H9 (cell line): ENCODE results near the gene TSSK6. TPM values are rescaled to one million over a fixed set of nuclear protein-coding genes. Genes with fewer than 3 reads are reported as not detected.

Source experiments
- DNase-seq: peaks from one replicate; pipeline ENCODE4 v3.0.0-alpha.2; 2017
- H2AFZ ChIP-seq: one replicate; pipeline ENCODE4 v1.6.1; 2013; ENCODE audit warnings: mild to moderate bottlenecking, low read length, control low read depth, moderate library complexity
- H2AK5ac ChIP-seq: 2 replicates; pipeline ENCODE4 v1.6.1; 2013; ENCODE audit warnings: low read length, control low read depth, mixed read lengths; ENCODE audit not compliant: insufficient read length
- H2BK120ac ChIP-seq: one replicate; pipeline ENCODE4 v1.6.1; 2013; ENCODE audit warnings: low read depth, mild to moderate bottlenecking, low read length, control low read depth, inconsistent platforms; ENCODE audit not compliant: poor library complexity, severe bottlenecking
- H2BK12ac ChIP-seq: 2 replicates; pipeline ENCODE4 v1.6.1; 2013; ENCODE audit warnings: low read length, control low read depth, mixed read lengths, low read depth; ENCODE audit not compliant: insufficient read length
- H2BK15ac ChIP-seq: 2 replicates; pipeline ENCODE4 v1.6.1; 2013; ENCODE audit warnings: low read depth, low read length, control low read depth
- H2BK20ac ChIP-seq: one replicate; pipeline ENCODE4 v1.6.1; 2013; ENCODE audit warnings: low read depth, mild to moderate bottlenecking, low read length, control low read depth, inconsistent platforms; ENCODE audit not compliant: poor library complexity, severe bottlenecking
- H2BK5ac ChIP-seq: 2 replicates; pipeline ENCODE4 v1.6.1; 2013; ENCODE audit warnings: low read length, control low read depth, mixed read lengths; ENCODE audit not compliant: insufficient read length
- H3K14ac ChIP-seq: 2 replicates; pipeline ENCODE4 v1.6.1; 2013; ENCODE audit warnings: low read length, control low read depth; ENCODE audit not compliant: insufficient read depth
- H3K18ac ChIP-seq: 2 replicates; pipeline ENCODE4 v1.6.1; 2013; ENCODE audit warnings: low read depth, mild to moderate bottlenecking, mixed read lengths, low read length, control low read depth; ENCODE audit not compliant: insufficient read length
- H3K23ac ChIP-seq: 2 replicates; pipeline ENCODE4 v1.6.1; 2013; ENCODE audit warnings: low read length, control low read depth, mixed read lengths, low read depth; ENCODE audit not compliant: insufficient read length
- H3K23me2 ChIP-seq: 2 replicates; pipeline ENCODE4 v1.6.1; 2013; ENCODE audit warnings: low read depth, mild to moderate bottlenecking, mixed read lengths, low read length, control low read depth; ENCODE audit not compliant: insufficient read length, poor library complexity, severe bottlenecking
- H3K27ac ChIP-seq: 2 replicates; pipeline ENCODE4 v1.5.1; 2013; ENCODE audit warnings: low read length, control low read depth, mixed read lengths, low read depth; ENCODE audit not compliant: insufficient read length
- H3K27me3 ChIP-seq: 2 replicates; pipeline ENCODE4 v1.6.1; 2013; ENCODE audit warnings: low read length, control low read depth, inconsistent platforms; ENCODE audit not compliant: insufficient read depth
- H3K4ac ChIP-seq: 2 replicates; pipeline ENCODE4 v1.6.1; 2013; ENCODE audit warnings: low read depth, mild to moderate bottlenecking, control low read depth, inconsistent platforms, low read length, moderate library complexity
- H3K4me1 ChIP-seq: 2 replicates; pipeline ENCODE4 v1.6.1; 2013; ENCODE audit warnings: low read length, control low read depth, inconsistent platforms; ENCODE audit not compliant: insufficient read depth
- H3K4me2 ChIP-seq: 2 replicates; pipeline ENCODE4 v1.6.1; 2013; ENCODE audit warnings: low read length, control low read depth, mixed read lengths; ENCODE audit not compliant: insufficient read length, insufficient read depth
- H3K56ac ChIP-seq: 2 replicates; pipeline ENCODE4 v1.6.1; 2013; ENCODE audit warnings: low read depth, mild to moderate bottlenecking, mixed read lengths, low read length, control low read depth; ENCODE audit not compliant: insufficient read length
- H3K79me1 ChIP-seq: 2 replicates; pipeline ENCODE4 v1.6.1; 2013; ENCODE audit warnings: low read depth, mild to moderate bottlenecking, moderate library complexity, low read length, control low read depth, inconsistent platforms; ENCODE audit not compliant: insufficient read depth, poor library complexity, severe bottlenecking
- H3K79me2 ChIP-seq: 2 replicates; pipeline ENCODE4 v1.6.1; 2013; ENCODE audit warnings: low read length, control low read depth, inconsistent platforms; ENCODE audit not compliant: insufficient read depth
- H3K9ac ChIP-seq: 2 replicates; pipeline ENCODE4 v1.6.1; 2013; ENCODE audit warnings: low read length, control low read depth, mixed read lengths; ENCODE audit not compliant: insufficient read length; ENCODE audit errors: extremely low read depth
- H3K9me3 ChIP-seq: one replicate; pipeline ENCODE4 v1.6.1; 2013; ENCODE audit warnings: low read depth, low read length, inconsistent platforms; ENCODE audit not compliant: control insufficient read depth
- H3T11ph ChIP-seq: one replicate; pipeline ENCODE4 v1.6.1; 2013; ENCODE audit warnings: mild to moderate bottlenecking, low read length, control low read depth, inconsistent platforms
- H4K20me1 ChIP-seq: one replicate; pipeline ENCODE4 v1.6.1; 2013; ENCODE audit not compliant: control insufficient read depth, insufficient read length, insufficient read depth
- H4K5ac ChIP-seq: 2 replicates; pipeline ENCODE4 v1.6.1; 2013; ENCODE audit warnings: low read depth, mild to moderate bottlenecking, mixed read lengths, low read length, control low read depth; ENCODE audit not compliant: insufficient read length
- H4K8ac ChIP-seq: replicated peaks from 2 replicates; pipeline ENCODE4 v1.6.1; 2013; ENCODE audit warnings: low read length, control low read depth, mixed read lengths, low read depth; ENCODE audit not compliant: insufficient read length
- H4K91ac ChIP-seq: 2 replicates; pipeline ENCODE4 v1.6.1; 2013; ENCODE audit warnings: low read depth, mild to moderate bottlenecking, moderate library complexity, mixed read lengths, low read length, control low read depth; ENCODE audit not compliant: insufficient read length
- H3K27ac Mint-ChIP-seq, 3 experiments: 2 replicates in 2 of 3; 3 replicates in 1 of 3; pipeline ENCODE4 v1.8.0; 2020 to 2021; ENCODE audit warnings: mixed read lengths in 3 of 3, mild to moderate bottlenecking in 1 of 3, moderate library complexity in 1 of 3
- H3K27me3 Mint-ChIP-seq: 2 replicates; pipeline ENCODE4 v1.8.0; 2021; ENCODE audit warnings: low read depth, mild to moderate bottlenecking, moderate library complexity, mixed read lengths
- H3K36me3 Mint-ChIP-seq, 3 experiments: 2 replicates in 2 of 3; 3 replicates in 1 of 3; pipeline ENCODE4 v1.8.0; 2020 to 2021; ENCODE audit warnings: low read depth in 3 of 3, mixed read lengths in 3 of 3; ENCODE audit not compliant: insufficient read depth in 1 of 3
- H3K4me1 Mint-ChIP-seq, 2 experiments: 2 replicates each; pipeline ENCODE4 v1.8.0; 2020; ENCODE audit warnings: mixed read lengths in 2 of 2
- H3K4me3 Mint-ChIP-seq, 2 experiments: 2 replicates in 1 of 2; 3 replicates in 1 of 2; pipeline ENCODE4 v1.8.0; 2020 to 2021; ENCODE audit warnings: mild to moderate bottlenecking in 2 of 2, mixed read lengths in 2 of 2, moderate library complexity in 1 of 2
- H3K9me3 Mint-ChIP-seq, 2 experiments: 2 replicates in 1 of 2; 3 replicates in 1 of 2; pipeline ENCODE4 v1.8.0; 2020; ENCODE audit warnings: mild to moderate bottlenecking in 2 of 2, mixed read lengths in 2 of 2, moderate library complexity in 1 of 2
- CTCF ChIP-seq: fragments of 200-600 bp; sonication (generic); conservative IDR thresholded peaks from 3 replicates; pipeline ENCODE4 v1.8.0; 2021; ENCODE audit warnings: antibody characterized with exemption, mild to moderate bottlenecking
- WGBS: extraction: QIAGEN DNeasy Blood & Tissue Kit; methylation state at CpG from one replicate; pipeline ENCODE4 v1.1.7; 2013; ENCODE audit warnings: missing lambda C conversion rate, low lambda C conversion rate, mixed read lengths; ENCODE audit not compliant: insufficient read length; ENCODE audit errors: extremely low coverage; 5-methylcytosine and 5-hydroxymethylcytosine counted together
- total RNA-seq: library from RNA; stranded (reverse); gene quantifications from 2 replicates; pipeline ENCODE4 v1.2.1, GENCODE V29; 2021

The TSSK6 gene
- total RNA-seq, 1 experiment from 2014 or later = 2.6 TPM

- no peaks in the 10 kb centered on the region for H4K20me1 ChIP-seq
- no peaks in the 10 kb centered on the region for H3K9me3 ChIP-seq
- H2BK120ac ChIP-seq = no peak overlapping the region
- H3K23ac ChIP-seq = no peak overlapping the region
- H2BK15ac ChIP-seq = no peak overlapping the region
- Mint-ChIP-seq H3K4me3 (no peak overlapping the region; a peak in 1 of 5 replicates), H3K4me1 (peaks cover 37 to 43% of the 10 kb centered on the region in 2 experiments), H3K27me3 (no peaks in the 10 kb centered on the region), H3K27ac (no peak overlapping the region; a peak in 1 of 7 replicates), H3K9me3 (no peaks in the 10 kb centered on the region), H3K36me3 (peaks cover 28 to 57% (median 49%) of the 10 kb centered on the region in 3 experiments; a peak in 6 of 7 replicates)
- no peak overlapping the region for H2BK12ac ChIP-seq
- H3K4me2 ChIP-seq = no peak overlapping the region
- no peak overlapping the region for H3K9ac ChIP-seq
- DNase-seq = no peak
- H2AFZ ChIP-seq = no peak overlapping the region
- H2BK5ac ChIP-seq = no peak overlapping the region
- no peak for TF ChIP-seq CTCF
- no peak overlapping the region for H3K18ac ChIP-seq
- no peak overlapping the region for H3K56ac ChIP-seq
- H4K8ac ChIP-seq = no peak overlapping the region
- H2BK20ac ChIP-seq = no peak overlapping the region
- H3K23me2 ChIP-seq = no peaks in the 10 kb centered on the region
- H3K79me1 ChIP-seq = no peaks in the 10 kb centered on the region
- no peak overlapping the region for H4K91ac ChIP-seq
- no peak overlapping the region for H2AK5ac ChIP-seq
- no peak overlapping the region for H3K27ac ChIP-seq
- H3K27me3 ChIP-seq = no peaks in the 10 kb centered on the region
- H3K14ac ChIP-seq = no peak overlapping the region
- no CpG with 5 or more reads among the region's 15 CpGs for WGBS
- H3T11ph ChIP-seq = no peak overlapping the region
- H3K79me2 ChIP-seq = peaks cover 4% of the 10 kb centered on the region; the same call in 1 of the 2 replicates
- peaks cover 9% of the 10 kb centered on the region; the same call in 1 of the 2 replicates for H3K4me1 ChIP-seq
- H3K4ac ChIP-seq = no peak overlapping the region
- no peak overlapping the region for H4K5ac ChIP-seq
Measured at GRCh38 chr19:19491321-19492025, 23.9 kb downstream of the TSSK6 start.
